GM12878 (cell line): ENCODE data around the gene SFMBT1. TPM values are rescaled to one million over a fixed set of nuclear protein-coding genes. Genes with fewer than 3 reads are reported as not detected.

Experiments
- CEBPZ ChIP-seq: fragments of 150-350 bp; IDR thresholded peaks from 2 replicates; pipeline ENCODE4 v1.6.1; 2016; ENCODE audit warnings: low read depth, low read length
- CUX1 ChIP-seq: IDR thresholded peaks from 2 replicates; pipeline ENCODE4 v1.6.1; 2012; ENCODE audit warnings: improper control_type of control experiment, low read depth, low read length; ENCODE audit not compliant: insufficient replicate concordance
- IKZF1 ChIP-seq: fragments of 450-650 bp; conservative IDR thresholded peaks from 2 replicates; pipeline ENCODE4 v1.6.1; 2017; ENCODE audit warnings: antibody characterized with exemption, mild to moderate bottlenecking
- POLR2AphosphoS2 ChIP-seq: IDR thresholded peaks from 2 replicates; pipeline ENCODE4 v1.6.1; 2011; ENCODE audit warnings: low read depth, mild to moderate bottlenecking, low read length, improper control_type of control experiment, moderate library complexity
- ZBED1 ChIP-seq: IDR thresholded peaks from 2 replicates; pipeline ENCODE4 v1.6.1; 2016; ENCODE audit warnings: borderline replicate concordance
- ZNF592 ChIP-seq: fragments of 450-650 bp; IDR thresholded peaks from 2 replicates; pipeline ENCODE4 v1.6.1; 2017; ENCODE audit warnings: mild to moderate bottlenecking, moderate library complexity
- polyA plus RNA-seq, 11 experiments: library from polyadenylated mRNA; depleted of rRNA in 4 of 11; unstranded in 6 of 11; stranded (reverse) in 5 of 11; fragments of >200 nt; fragmentation: Nextera tagmentation in 4 of 11; fragmentation: Illumina TruSeq in 1 of 11; extraction: Ambion mirVana in 4 of 11; extraction: Trizol in 1 of 11; gene quantifications; 1 replicate in 1 of 11; 2 replicates in 10 of 11; pipeline versions ENCODE4 v1.2.1 to v1.2.3, GENCODE V29; 2011 to 2016; ENCODE audit warnings: inconsistent platforms in 2 of 11, missing spikeins in 2 of 11, low read depth in 1 of 11
- total RNA-seq, 4 experiments: library from RNA; depleted of rRNA in 3 of 4; stranded (reverse); fragments of >200 nt in 3 of 4; fragmentation: Illumina TruSeq in 1 of 4; extraction: Trizol in 1 of 4; gene quantifications; 2 replicates each; pipeline versions ENCODE4 v1.2.1 to v1.2.3, GENCODE V29; 2013 to 2021

The SFMBT1 gene
- total and polyA plus RNA-seq, 10 of the 15 experiments (the other 5 are each of a cell fraction or from before 2014, with no cell fraction given) = 3.2 to 19.5 (median 11.4) TPM

- no peak for TF ChIP-seq CUX1
- TF ChIP-seq CEBPZ = no peak
- TF ChIP-seq IKZF1 = no peak
- TF ChIP-seq POLR2AphosphoS2 = no peak
- TF ChIP-seq ZNF592 = no peak
- TF ChIP-seq ZBED1 = no peak
- TF ChIP-seq, all 136 proteins: peak for 0
These were observed 39.6 kb upstream of the SFMBT1 start (continued) for GRCh38 chr3:53085476-53085875.
